H9 (cell line): ENCODE measurements around the gene ZBTB20. TPM values are rescaled to one million over a fixed set of nuclear protein-coding genes. Genes with fewer than 3 reads are reported as not detected.

Source experiments
- DNase-seq: peaks from one replicate; pipeline ENCODE4 v3.0.0-alpha.2; 2017
- H2AFZ ChIP-seq: one replicate; pipeline ENCODE4 v1.6.1; 2013; ENCODE audit warnings: mild to moderate bottlenecking, low read length, control low read depth, moderate library complexity
- H2AK5ac ChIP-seq: 2 replicates; pipeline ENCODE4 v1.6.1; 2013; ENCODE audit warnings: low read length, control low read depth, mixed read lengths; ENCODE audit not compliant: insufficient read length
- H2BK120ac ChIP-seq: one replicate; pipeline ENCODE4 v1.6.1; 2013; ENCODE audit warnings: low read depth, mild to moderate bottlenecking, low read length, control low read depth, inconsistent platforms; ENCODE audit not compliant: poor library complexity, severe bottlenecking
- H2BK12ac ChIP-seq: 2 replicates; pipeline ENCODE4 v1.6.1; 2013; ENCODE audit warnings: low read length, control low read depth, mixed read lengths, low read depth; ENCODE audit not compliant: insufficient read length
- H2BK15ac ChIP-seq: 2 replicates; pipeline ENCODE4 v1.6.1; 2013; ENCODE audit warnings: low read depth, low read length, control low read depth
- H2BK20ac ChIP-seq: one replicate; pipeline ENCODE4 v1.6.1; 2013; ENCODE audit warnings: low read depth, mild to moderate bottlenecking, low read length, control low read depth, inconsistent platforms; ENCODE audit not compliant: poor library complexity, severe bottlenecking
- H2BK5ac ChIP-seq: 2 replicates; pipeline ENCODE4 v1.6.1; 2013; ENCODE audit warnings: low read length, control low read depth, mixed read lengths; ENCODE audit not compliant: insufficient read length
- H3K14ac ChIP-seq: 2 replicates; pipeline ENCODE4 v1.6.1; 2013; ENCODE audit warnings: low read length, control low read depth; ENCODE audit not compliant: insufficient read depth
- H3K18ac ChIP-seq: 2 replicates; pipeline ENCODE4 v1.6.1; 2013; ENCODE audit warnings: low read depth, mild to moderate bottlenecking, mixed read lengths, low read length, control low read depth; ENCODE audit not compliant: insufficient read length
- H3K23ac ChIP-seq: 2 replicates; pipeline ENCODE4 v1.6.1; 2013; ENCODE audit warnings: low read length, control low read depth, mixed read lengths, low read depth; ENCODE audit not compliant: insufficient read length
- H3K23me2 ChIP-seq: 2 replicates; pipeline ENCODE4 v1.6.1; 2013; ENCODE audit warnings: low read depth, mild to moderate bottlenecking, mixed read lengths, low read length, control low read depth; ENCODE audit not compliant: insufficient read length, poor library complexity, severe bottlenecking
- H3K27ac ChIP-seq: 2 replicates; pipeline ENCODE4 v1.5.1; 2013; ENCODE audit warnings: low read length, control low read depth, mixed read lengths, low read depth; ENCODE audit not compliant: insufficient read length
- H3K27me3 ChIP-seq: 2 replicates; pipeline ENCODE4 v1.6.1; 2013; ENCODE audit warnings: low read length, control low read depth, inconsistent platforms; ENCODE audit not compliant: insufficient read depth
- H3K4ac ChIP-seq: 2 replicates; pipeline ENCODE4 v1.6.1; 2013; ENCODE audit warnings: low read depth, mild to moderate bottlenecking, control low read depth, inconsistent platforms, low read length, moderate library complexity
- H3K4me1 ChIP-seq: 2 replicates; pipeline ENCODE4 v1.6.1; 2013; ENCODE audit warnings: low read length, control low read depth, inconsistent platforms; ENCODE audit not compliant: insufficient read depth
- H3K4me2 ChIP-seq: 2 replicates; pipeline ENCODE4 v1.6.1; 2013; ENCODE audit warnings: low read length, control low read depth, mixed read lengths; ENCODE audit not compliant: insufficient read length, insufficient read depth
- H3K56ac ChIP-seq: 2 replicates; pipeline ENCODE4 v1.6.1; 2013; ENCODE audit warnings: low read depth, mild to moderate bottlenecking, mixed read lengths, low read length, control low read depth; ENCODE audit not compliant: insufficient read length
- H3K79me1 ChIP-seq: 2 replicates; pipeline ENCODE4 v1.6.1; 2013; ENCODE audit warnings: low read depth, mild to moderate bottlenecking, moderate library complexity, low read length, control low read depth, inconsistent platforms; ENCODE audit not compliant: insufficient read depth, poor library complexity, severe bottlenecking
- H3K79me2 ChIP-seq: 2 replicates; pipeline ENCODE4 v1.6.1; 2013; ENCODE audit warnings: low read length, control low read depth, inconsistent platforms; ENCODE audit not compliant: insufficient read depth
- H3K9ac ChIP-seq: 2 replicates; pipeline ENCODE4 v1.6.1; 2013; ENCODE audit warnings: low read length, control low read depth, mixed read lengths; ENCODE audit not compliant: insufficient read length; ENCODE audit errors: extremely low read depth
- H3K9me3 ChIP-seq: one replicate; pipeline ENCODE4 v1.6.1; 2013; ENCODE audit warnings: low read depth, low read length, inconsistent platforms; ENCODE audit not compliant: control insufficient read depth
- H3T11ph ChIP-seq: one replicate; pipeline ENCODE4 v1.6.1; 2013; ENCODE audit warnings: mild to moderate bottlenecking, low read length, control low read depth, inconsistent platforms
- H4K20me1 ChIP-seq: one replicate; pipeline ENCODE4 v1.6.1; 2013; ENCODE audit not compliant: control insufficient read depth, insufficient read length, insufficient read depth
- H4K5ac ChIP-seq: 2 replicates; pipeline ENCODE4 v1.6.1; 2013; ENCODE audit warnings: low read depth, mild to moderate bottlenecking, mixed read lengths, low read length, control low read depth; ENCODE audit not compliant: insufficient read length
- H4K8ac ChIP-seq: replicated peaks from 2 replicates; pipeline ENCODE4 v1.6.1; 2013; ENCODE audit warnings: low read length, control low read depth, mixed read lengths, low read depth; ENCODE audit not compliant: insufficient read length
- H4K91ac ChIP-seq: 2 replicates; pipeline ENCODE4 v1.6.1; 2013; ENCODE audit warnings: low read depth, mild to moderate bottlenecking, moderate library complexity, mixed read lengths, low read length, control low read depth; ENCODE audit not compliant: insufficient read length
- H3K27ac Mint-ChIP-seq, 3 experiments: 2 replicates in 2 of 3; 3 replicates in 1 of 3; pipeline ENCODE4 v1.8.0; 2020 to 2021; ENCODE audit warnings: mixed read lengths in 3 of 3, mild to moderate bottlenecking in 1 of 3, moderate library complexity in 1 of 3
- H3K27me3 Mint-ChIP-seq: 2 replicates; pipeline ENCODE4 v1.8.0; 2021; ENCODE audit warnings: low read depth, mild to moderate bottlenecking, moderate library complexity, mixed read lengths
- H3K36me3 Mint-ChIP-seq, 3 experiments: 2 replicates in 2 of 3; 3 replicates in 1 of 3; pipeline ENCODE4 v1.8.0; 2020 to 2021; ENCODE audit warnings: low read depth in 3 of 3, mixed read lengths in 3 of 3; ENCODE audit not compliant: insufficient read depth in 1 of 3
- H3K4me1 Mint-ChIP-seq, 2 experiments: 2 replicates each; pipeline ENCODE4 v1.8.0; 2020; ENCODE audit warnings: mixed read lengths in 2 of 2
- H3K4me3 Mint-ChIP-seq, 2 experiments: 2 replicates in 1 of 2; 3 replicates in 1 of 2; pipeline ENCODE4 v1.8.0; 2020 to 2021; ENCODE audit warnings: mild to moderate bottlenecking in 2 of 2, mixed read lengths in 2 of 2, moderate library complexity in 1 of 2
- H3K9me3 Mint-ChIP-seq, 2 experiments: 2 replicates in 1 of 2; 3 replicates in 1 of 2; pipeline ENCODE4 v1.8.0; 2020; ENCODE audit warnings: mild to moderate bottlenecking in 2 of 2, mixed read lengths in 2 of 2, moderate library complexity in 1 of 2
- total RNA-seq: library from RNA; stranded (reverse); gene quantifications from 2 replicates; pipeline ENCODE4 v1.2.1, GENCODE V29; 2021
- TF ChIP-seq, protein P1 (sequence below): fragments of 200-600 bp; sonication (generic); conservative IDR thresholded peaks from 3 replicates; pipeline ENCODE4 v1.8.0; 2021; ENCODE audit warnings: antibody characterized with exemption, mild to moderate bottlenecking

ZBTB20 gene
- total RNA-seq, 1 experiment from 2014 or later = 0.70 TPM

DNA sequence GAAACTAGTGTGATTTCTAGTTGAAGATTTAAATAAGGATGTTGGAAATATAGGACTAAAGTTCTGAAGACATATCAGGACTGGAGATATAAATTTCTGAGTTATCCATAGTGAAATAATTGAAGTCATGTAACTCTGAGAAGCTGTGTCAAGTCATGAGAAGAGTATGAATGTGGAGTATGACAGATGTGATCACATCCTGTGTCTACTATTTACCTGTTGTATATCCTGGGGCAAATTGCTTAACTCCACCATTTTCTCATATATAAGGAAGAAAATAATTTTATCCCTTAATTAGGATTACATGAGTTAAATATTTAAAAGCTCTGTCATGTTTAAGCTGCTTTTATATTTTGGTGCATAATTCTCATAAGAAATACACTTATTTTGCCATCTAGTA is 350.3 kb downstream of the ZBTB20 start:
- TF ChIP-seq, protein P1, sequence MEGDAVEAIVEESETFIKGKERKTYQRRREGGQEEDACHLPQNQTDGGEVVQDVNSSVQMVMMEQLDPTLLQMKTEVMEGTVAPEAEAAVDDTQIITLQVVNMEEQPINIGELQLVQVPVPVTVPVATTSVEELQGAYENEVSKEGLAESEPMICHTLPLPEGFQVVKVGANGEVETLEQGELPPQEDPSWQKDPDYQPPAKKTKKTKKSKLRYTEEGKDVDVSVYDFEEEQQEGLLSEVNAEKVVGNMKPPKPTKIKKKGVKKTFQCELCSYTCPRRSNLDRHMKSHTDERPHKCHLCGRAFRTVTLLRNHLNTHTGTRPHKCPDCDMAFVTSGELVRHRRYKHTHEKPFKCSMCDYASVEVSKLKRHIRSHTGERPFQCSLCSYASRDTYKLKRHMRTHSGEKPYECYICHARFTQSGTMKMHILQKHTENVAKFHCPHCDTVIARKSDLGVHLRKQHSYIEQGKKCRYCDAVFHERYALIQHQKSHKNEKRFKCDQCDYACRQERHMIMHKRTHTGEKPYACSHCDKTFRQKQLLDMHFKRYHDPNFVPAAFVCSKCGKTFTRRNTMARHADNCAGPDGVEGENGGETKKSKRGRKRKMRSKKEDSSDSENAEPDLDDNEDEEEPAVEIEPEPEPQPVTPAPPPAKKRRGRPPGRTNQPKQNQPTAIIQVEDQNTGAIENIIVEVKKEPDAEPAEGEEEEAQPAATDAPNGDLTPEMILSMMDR = no peak

More for the DNA sequence above, 350.3 kb downstream of the ZBTB20 start:
- Histone ChIP-seq H3K56ac (no peak overlapping the region), H2BK12ac (no peak overlapping the region), H3K18ac (no peak overlapping the region), H2BK20ac (no peak overlapping the region), H4K91ac (no peak overlapping the region), H3K4me1 (no peaks in the 10 kb centered on the region), H2BK120ac (no peak overlapping the region), H4K8ac (no peak overlapping the region), H3K14ac (no peak overlapping the region), H2AK5ac (no peak overlapping the region), H2BK15ac (no peak overlapping the region), H3T11ph (no peak overlapping the region), H3K9ac (no peak overlapping the region), H2AFZ (no peak overlapping the region), H3K4me2 (no peak overlapping the region), H3K23ac (no peak overlapping the region), H3K79me1 (no peaks in the 10 kb centered on the region), H3K9me3 (no peaks in the 10 kb centered on the region), H3K4ac (no peak overlapping the region), H3K23me2 (no peaks in the 10 kb centered on the region), H4K20me1 (no peaks in the 10 kb centered on the region), H3K79me2 (no peaks in the 10 kb centered on the region), H2BK5ac (no peak overlapping the region), H4K5ac (no peak overlapping the region), H3K27me3 (no peaks in the 10 kb centered on the region), H3K27ac (no peak overlapping the region)
- Mint-ChIP-seq H3K36me3 (no peaks in the 10 kb centered on the region), H3K27me3 (no peaks in the 10 kb centered on the region), H3K4me1 (peaks cover 13 to 14% of the 10 kb centered on the region in 2 experiments), H3K27ac (no peak overlapping the region), H3K4me3 (no peak overlapping the region), H3K9me3 (no peaks in the 10 kb centered on the region)
- DNase-seq = no peak
